Stimulated activated CD4-positive, alpha-beta T cell treated with anti-CD3 and anti-CD28 coated beads, TNF-alpha, amount 100 ng/mL, for 4 hours (primary cell): ENCODE measurements around the gene OPN4.
A peak's percentile ranks its signal among the peaks of the same experiment; 100 is the strongest.

ENCODE experiments used
- DNase-seq, 3 experiments: peaks; one replicate each; pipeline ENCODE4 v3.0.0-alpha.2; 2020; ENCODE audit warnings: low read depth in 3 of 3

The OPN4 gene

GRCh38 chr10:86681047-86681446 lies 26.7 kb downstream of the OPN4 start:
- no peak for DNase-seq

GRCh38 chr10:86681722-86682386 lies 27.5 kb downstream of the OPN4 start:
- no peak for DNase-seq

- no peak for DNase-seq
Measured at GRCh38 chr10:86682675-86683074, 28.3 kb downstream of the OPN4 start.

GRCh38 chr10:86684331-86685097 lies 30.2 kb downstream of the OPN4 start:
- no peak for DNase-seq

- no peak for DNase-seq
Measured at GRCh38 chr10:86685416-86685815, 31.1 kb downstream of the OPN4 start.

GRCh38 chr10:86685893-86686632 lies 31.7 kb downstream of the OPN4 start:
- no peak for DNase-seq

- no peak for DNase-seq
Measured at GRCh38 chr10:86686972-86687371, 32.6 kb downstream of the OPN4 start.

GRCh38 chr10:86687750-86688149 lies 33.4 kb downstream of the OPN4 start:
- DNase-seq: no peak

- peak in 1 of 3 experiments; percentile 23 for DNase-seq
Measured at GRCh38 chr10:86688398-86688921, 34.1 kb downstream of the OPN4 start.

GRCh38 chr10:86689146-86689545 lies 34.8 kb downstream of the OPN4 start:
- DNase-seq: no peak

GRCh38 chr10:86690231-86690630 lies 35.9 kb downstream of the OPN4 start:
- DNase-seq: no peak

- no peak for DNase-seq
Measured at GRCh38 chr10:86690657-86691084, 36.3 kb downstream of the OPN4 start.

GRCh38 chr10:86691333-86692022 lies 37.1 kb downstream of the OPN4 start:
- DNase-seq: no peak

GRCh38 chr10:86692023-86692514 lies 37.7 kb downstream of the OPN4 start:
- DNase-seq: no peak

- no peak for DNase-seq
Measured at GRCh38 chr10:86692664-86693063, 38.3 kb downstream of the OPN4 start.

GRCh38 chr10:86693275-86693674 lies 38.9 kb downstream of the OPN4 start:
- DNase-seq: no peak

GRCh38 chr10:86693721-86694369 lies 39.5 kb downstream of the OPN4 start:
- DNase-seq: no peak

- DNase-seq: no peak
Measured at GRCh38 chr10:86698207-86698940, 44.0 kb downstream of the OPN4 start.

GRCh38 chr10:86699125-86699524 lies 44.8 kb downstream of the OPN4 start:
- no peak for DNase-seq

GRCh38 chr10:86699541-86699940 lies 45.2 kb downstream of the OPN4 start:
- DNase-seq: no peak
